Measurements from ENCODE around the gene KLF3. TPM values are rescaled to one million over a fixed set of nuclear protein-coding genes. Genes with fewer than 3 reads are reported as not detected.
A peak's percentile ranks its signal among the peaks of the same experiment; 100 is the strongest.

The KLF3 gene
- total RNA-seq, 1 donor, result 41.8 TPM

DNA sequence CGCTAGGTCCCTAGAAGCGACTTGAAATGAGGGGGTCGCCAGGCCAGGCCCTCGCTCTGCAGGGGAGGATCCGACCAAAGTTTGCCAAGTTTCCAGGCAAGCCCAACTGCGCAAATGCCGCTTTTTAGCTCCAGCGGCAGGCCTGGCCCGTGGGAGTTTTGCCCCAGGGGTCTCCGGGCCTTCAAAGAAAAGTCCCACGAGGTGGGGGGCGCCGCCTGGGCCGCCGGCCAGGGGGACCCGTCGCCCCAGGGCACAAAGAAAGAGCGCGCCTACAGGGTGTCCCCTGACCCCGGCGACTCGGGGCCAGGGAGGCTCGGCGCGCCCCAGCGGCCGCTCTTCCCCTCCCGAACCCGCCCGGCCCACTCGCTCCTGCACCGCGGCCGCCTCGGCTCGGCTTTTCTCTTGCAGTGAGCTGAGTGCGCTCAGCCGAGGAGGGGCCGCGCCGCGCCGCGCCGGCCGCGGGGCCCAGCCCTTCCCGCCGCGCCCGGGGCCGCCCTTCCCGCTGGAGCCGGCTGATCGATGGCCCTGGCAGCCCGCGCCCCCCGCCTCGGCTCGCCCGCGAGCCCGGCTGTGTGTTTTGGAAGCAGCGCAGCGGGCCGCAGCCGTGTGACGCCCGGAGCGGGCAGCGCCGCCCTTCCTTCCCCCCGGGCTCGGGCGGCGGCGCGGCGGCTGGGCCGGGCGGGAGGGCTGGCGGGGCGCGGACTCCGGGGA is 754 bp upstream of the KLF3 start:
- peak overlapping the region; percentile 72 for H3K4me3 ChIP-seq (ENCODE audit: low read depth, low read length)
- TF ChIP-seq, protein P1, sequence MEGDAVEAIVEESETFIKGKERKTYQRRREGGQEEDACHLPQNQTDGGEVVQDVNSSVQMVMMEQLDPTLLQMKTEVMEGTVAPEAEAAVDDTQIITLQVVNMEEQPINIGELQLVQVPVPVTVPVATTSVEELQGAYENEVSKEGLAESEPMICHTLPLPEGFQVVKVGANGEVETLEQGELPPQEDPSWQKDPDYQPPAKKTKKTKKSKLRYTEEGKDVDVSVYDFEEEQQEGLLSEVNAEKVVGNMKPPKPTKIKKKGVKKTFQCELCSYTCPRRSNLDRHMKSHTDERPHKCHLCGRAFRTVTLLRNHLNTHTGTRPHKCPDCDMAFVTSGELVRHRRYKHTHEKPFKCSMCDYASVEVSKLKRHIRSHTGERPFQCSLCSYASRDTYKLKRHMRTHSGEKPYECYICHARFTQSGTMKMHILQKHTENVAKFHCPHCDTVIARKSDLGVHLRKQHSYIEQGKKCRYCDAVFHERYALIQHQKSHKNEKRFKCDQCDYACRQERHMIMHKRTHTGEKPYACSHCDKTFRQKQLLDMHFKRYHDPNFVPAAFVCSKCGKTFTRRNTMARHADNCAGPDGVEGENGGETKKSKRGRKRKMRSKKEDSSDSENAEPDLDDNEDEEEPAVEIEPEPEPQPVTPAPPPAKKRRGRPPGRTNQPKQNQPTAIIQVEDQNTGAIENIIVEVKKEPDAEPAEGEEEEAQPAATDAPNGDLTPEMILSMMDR (IDR thresholded peaks at IDR 0.05; ENCODE audit: insufficient read depth, low read length), result no peak
- peak; percentile 50 for DNase-seq (ENCODE audit: low read depth)

DNA sequence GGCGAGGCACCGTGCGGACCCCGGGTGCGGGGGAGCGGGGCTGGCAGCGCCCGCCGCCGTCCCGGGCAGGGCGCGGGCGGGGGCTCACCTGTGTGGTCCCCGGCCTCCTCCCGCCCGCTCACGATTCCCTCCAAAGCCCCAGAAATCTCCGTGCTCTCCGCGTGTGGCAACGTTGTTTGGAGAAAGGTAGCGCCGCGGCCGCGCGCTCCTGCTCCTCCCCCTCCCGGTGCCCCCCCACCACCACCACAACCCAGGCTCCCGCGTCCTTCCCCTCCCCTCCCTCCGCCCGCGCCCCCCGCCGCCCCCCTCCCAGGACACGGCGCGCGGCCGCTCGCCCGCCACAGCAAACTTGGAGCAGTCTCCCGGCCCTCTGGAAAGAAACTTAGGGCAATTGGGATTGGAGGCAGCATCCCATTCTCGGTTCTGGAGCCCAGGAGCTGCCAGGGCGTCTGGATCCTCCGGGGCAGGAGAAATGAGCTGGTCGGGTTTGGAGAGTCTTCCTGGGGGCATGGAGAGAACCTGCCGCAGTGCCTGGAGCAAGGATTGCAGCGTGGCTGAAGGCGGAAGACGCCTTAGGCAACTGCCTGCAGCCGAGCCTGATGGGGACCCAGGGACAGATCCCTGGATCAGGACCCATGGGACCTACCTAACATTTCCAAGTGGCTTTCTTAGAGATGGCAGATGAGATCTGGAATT is 855 bp downstream of the KLF3 start:
- DNase-seq (ENCODE audit: low read depth), result peak; percentile 58
- peak overlapping the region; percentile 85 for H3K4me3 ChIP-seq (ENCODE audit: low read depth, low read length)
- TF ChIP-seq, protein P1 (IDR thresholded peaks at IDR 0.05; ENCODE audit: insufficient read depth, low read length), result no peak

DNA sequence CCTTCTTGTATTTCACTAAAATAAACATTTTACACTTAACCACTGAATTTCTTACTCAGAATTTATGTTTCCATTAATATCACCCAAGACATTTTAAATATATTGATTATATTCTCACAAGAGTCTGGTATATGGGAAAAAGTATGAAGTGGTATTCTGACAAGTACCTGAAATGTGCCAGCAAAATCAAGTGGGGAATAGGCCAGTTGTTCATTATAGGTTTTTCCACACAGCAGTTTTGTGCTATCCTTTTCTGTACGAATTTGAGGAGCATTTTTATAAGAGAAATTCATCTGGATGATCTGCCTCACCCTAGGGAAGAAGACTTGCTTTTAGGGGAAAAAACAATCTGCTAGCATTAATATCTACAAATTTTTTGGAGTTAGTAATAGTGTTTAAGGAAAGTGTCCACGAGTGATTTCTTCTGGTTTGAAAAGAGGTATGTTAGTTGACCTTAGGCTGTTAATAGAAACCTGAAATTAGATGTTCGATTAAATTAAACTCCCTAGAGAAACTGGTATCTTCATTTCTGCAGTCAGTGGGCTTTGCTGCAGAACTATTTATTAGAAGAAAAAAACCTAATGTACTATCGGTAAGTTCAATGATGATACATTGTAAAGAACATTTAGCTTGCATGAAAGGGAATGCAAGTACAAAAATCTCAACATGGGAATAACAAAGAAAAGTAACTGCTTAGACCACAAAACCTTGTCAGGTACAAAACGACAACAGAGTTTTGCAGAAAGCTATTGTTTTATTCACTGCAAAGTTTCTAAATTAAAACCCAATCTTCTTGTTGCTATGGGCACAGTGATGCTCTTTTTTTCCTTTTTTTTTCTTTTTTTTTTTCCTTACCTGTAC is 1.8 kb downstream of the KLF3 start:
- TF ChIP-seq, protein P1 (IDR thresholded peaks at IDR 0.05; ENCODE audit: insufficient read depth, low read length), result no peak
- H3K4me3 ChIP-seq (ENCODE audit: low read depth, low read length), result peak overlapping the region; percentile 85
- DNase-seq (ENCODE audit: low read depth), result peak; percentile 26

DNA sequence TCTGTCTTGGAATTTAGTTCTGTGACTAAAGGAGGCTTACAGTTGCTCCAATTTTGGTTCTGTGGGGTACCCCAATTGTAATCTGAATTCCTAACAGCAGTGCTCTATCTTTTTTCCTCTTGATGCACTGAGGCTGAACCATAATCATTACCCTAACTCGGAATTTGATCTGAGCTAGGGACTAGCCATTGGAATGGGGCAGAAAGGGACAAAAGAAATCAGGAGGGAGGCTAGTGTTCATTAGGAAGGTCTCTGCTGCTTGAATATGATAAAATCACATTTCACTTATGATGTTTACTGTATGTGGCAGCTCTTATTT is 2.7 kb downstream of the KLF3 start:
- no peak for DNase-seq (ENCODE audit: low read depth)
- H3K4me3 ChIP-seq (ENCODE audit: low read depth, low read length), result peak overlapping the region; percentile 85
- TF ChIP-seq, protein P1 (IDR thresholded peaks at IDR 0.05; ENCODE audit: insufficient read depth, low read length), result no peak

DNA sequence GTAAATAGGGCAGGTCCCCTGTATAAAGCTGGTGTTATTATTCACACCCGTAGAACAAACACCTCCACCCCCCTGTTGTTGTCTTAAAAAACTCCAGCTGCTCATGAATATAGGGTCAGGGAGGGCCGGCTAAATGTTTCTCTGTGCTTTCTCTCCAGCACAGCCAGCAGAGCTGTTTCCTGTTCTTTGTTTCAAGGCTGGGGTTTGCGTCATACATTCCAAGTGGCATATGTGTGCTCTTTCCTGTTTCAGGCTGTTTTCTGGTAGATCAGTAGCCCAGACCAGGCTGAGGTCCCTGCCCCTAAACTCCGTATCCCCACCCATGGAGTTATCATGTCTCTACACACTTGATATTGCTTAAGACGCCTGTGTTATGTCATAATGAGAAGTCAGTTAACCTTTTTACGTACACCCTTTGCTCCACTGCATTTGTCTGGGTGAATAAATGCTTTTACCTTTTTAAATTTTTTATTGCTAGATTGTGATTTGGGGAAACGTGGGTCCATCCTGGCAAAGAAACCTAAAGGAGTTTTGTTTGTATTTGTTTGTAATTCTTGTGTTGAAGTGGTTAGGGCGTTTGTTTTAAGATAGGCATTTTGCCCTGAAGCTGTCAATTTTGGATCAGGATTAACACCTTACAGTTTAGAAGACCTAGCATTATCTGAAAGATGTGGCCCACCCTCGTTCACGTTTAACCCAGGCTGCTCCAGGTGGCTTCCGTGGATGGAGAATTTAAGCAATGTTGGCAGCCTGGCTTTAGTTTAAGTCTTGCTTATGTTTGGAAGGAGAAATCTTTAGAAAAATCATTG is 3.3 kb downstream of the KLF3 start:
- peak; percentile 99 for DNase-seq (ENCODE audit: low read depth)
- TF ChIP-seq, protein P1 (IDR thresholded peaks at IDR 0.05; ENCODE audit: insufficient read depth, low read length), result no peak
- peak overlapping the region; percentile 85 for H3K4me3 ChIP-seq (ENCODE audit: low read depth, low read length)
